SK-N-DZ (cell line): ENCODE data around the gene MEX3B.
"Not testable (repeated sequence)": the region's sequence is repeated elsewhere in the genome, so short reads cannot be mapped to it uniquely, and the experiment has no call there.

Source experiments
- DNase-seq: peaks from one replicate; pipeline ENCODE4 v3.0.0-alpha.2; 2015; ENCODE audit warnings: low spot score

The MEX3B gene

DNA sequence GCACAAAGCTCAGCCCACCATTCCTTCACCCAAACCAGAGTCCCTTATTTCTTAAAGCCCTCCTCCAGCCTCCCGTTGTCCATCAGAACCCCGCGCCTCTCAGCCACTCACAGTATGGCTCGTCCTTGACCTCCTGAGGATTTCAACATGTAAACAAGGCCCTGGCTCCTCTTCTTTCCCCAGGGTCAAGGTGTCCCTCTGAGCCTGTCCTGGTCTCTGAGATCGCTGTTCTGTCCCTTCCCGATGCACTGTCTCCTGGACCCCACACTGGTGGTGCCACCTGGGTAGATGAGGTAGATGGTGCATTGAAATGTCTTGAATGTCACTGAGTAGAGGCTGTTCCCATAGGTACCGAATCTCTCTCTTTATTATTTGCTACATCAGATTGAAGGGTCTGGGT lies 32.9 kb downstream of the MEX3B start:
- DNase-seq = no peak

DNA sequence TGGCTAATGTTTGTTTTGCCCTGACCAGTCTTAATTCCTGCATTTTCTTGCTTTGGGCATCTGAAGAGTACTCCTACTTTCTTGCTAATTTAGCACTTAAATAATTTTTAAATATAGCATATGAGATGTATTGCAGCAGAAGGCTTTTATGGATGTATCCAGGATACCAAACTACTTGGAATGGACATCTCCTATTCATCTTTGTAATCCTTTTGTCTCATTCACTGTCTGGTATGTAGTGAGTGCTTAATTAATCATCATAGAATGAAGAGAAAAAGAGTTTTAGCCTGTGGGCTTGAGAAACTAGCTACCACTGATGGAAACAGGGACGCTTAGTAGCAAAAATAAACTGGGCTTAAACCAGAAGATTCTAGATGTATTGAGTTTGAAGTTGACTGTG lies 40.6 kb downstream of the MEX3B start:
- DNase-seq = no peak

DNA sequence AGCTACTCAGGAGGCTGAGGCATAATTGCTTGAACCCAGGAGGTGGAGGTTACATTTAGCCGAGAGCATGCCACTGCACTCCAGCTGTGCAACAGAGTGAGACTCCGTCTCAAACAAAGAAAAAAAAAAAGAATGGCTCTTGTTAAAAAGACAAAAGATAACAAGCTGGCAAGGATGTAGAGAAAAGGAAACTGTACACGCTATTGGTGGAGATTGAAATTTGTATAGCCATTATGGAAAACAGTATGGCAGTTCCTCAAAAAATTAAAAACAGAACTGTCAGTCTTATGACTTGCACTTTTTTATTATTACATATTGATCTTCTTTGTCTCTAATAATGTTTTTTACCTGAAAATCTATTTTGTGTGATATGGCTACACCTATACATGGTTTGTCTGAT lies 41.9 kb downstream of the MEX3B start:
- DNase-seq = no peak

DNA sequence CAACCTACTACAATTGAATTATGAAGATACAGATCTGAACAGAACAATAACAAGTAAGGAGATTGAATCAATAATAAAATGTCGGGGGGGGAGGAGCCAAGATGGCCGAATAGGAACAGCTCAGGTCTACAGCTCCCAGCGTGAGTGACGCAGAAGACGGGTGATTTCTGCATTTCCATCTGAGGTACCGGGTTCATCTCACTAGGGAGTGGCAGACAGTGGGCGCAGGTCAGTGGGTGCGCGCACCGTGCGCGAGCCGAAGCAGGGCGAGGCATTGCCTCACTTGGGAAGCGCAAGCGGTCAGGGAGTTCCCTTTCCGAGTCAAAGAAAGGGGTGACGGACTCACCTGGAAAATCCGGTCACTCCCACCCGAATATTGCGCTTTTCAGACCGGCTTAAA lies 50.7 kb downstream of the MEX3B start:
- DNase-seq = not testable (repeated sequence)

DNA sequence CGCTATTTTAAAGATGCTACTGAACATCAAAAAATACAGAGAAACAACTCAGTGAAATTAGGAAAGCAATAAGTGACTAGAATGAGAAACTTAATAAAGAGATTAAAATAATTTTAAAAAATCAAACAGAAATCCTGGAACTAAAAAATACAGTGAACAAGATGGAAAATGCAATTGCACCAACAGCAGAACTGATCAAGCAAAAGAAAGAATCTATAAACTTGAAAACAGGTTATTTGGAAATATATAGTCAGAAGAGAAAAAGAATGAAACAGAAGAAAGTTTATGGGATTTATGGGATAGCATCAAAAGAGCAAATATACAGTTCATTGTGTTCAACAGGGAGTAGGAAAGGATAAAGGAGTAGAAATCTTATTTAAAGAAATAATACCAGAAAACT lies 53.3 kb downstream of the MEX3B start:
- no peak for DNase-seq
